Naive B cell (primary cell): ENCODE data around the gene DIRAS1. TPM values are rescaled to one million over a fixed set of nuclear protein-coding genes. Genes with fewer than 3 reads are reported as not detected.
"Not testable (repeated sequence)": the region's sequence is repeated elsewhere in the genome, so short reads cannot be mapped to it uniquely, and the experiment has no call there.

Source experiments
- ATAC-seq, 2 donors: fragments of 150-1000 bp; cut with Tn5 transposase; 2 replicates each; pipeline ENCODE4 v1.10.0; 2021; ENCODE audit warnings: low read depth in 2 of 2, mild to moderate bottlenecking in 2 of 2, moderate library complexity in 2 of 2
- DNase-seq: peaks from one replicate; pipeline ENCODE4 v3.0.0; 2022
- H3K27ac Mint-ChIP-seq, 6 donors: one replicate each; pipeline ENCODE4 v1.8.0; 2020 to 2022; ENCODE audit warnings: mild to moderate bottlenecking in 6 of 6, mixed read lengths in 6 of 6, moderate library complexity in 5 of 6, inconsistent platforms in 2 of 6
- H3K27me3 Mint-ChIP-seq, 3 donors: one replicate each; pipeline ENCODE4 v1.8.0; 2021 to 2022; ENCODE audit warnings: mixed read lengths in 3 of 3, mild to moderate bottlenecking in 1 of 3
- H3K36me3 Mint-ChIP-seq, 2 donors: one replicate each; pipeline ENCODE4 v1.8.0; 2020 to 2022; ENCODE audit warnings: mixed read lengths in 2 of 2, inconsistent platforms in 1 of 2, mild to moderate bottlenecking in 1 of 2
- H3K4me1 Mint-ChIP-seq, 3 donors: one replicate each; pipeline ENCODE4 v1.8.0; 2020 to 2022; ENCODE audit warnings: mixed read lengths in 3 of 3, inconsistent platforms in 1 of 3, mild to moderate bottlenecking in 1 of 3, moderate library complexity in 1 of 3
- H3K4me3 Mint-ChIP-seq, 8 donors: one replicate each; pipeline ENCODE4 v1.8.0; 2020 to 2022; ENCODE audit warnings: mild to moderate bottlenecking in 8 of 8, mixed read lengths in 8 of 8, moderate library complexity in 8 of 8, inconsistent platforms in 2 of 8
- H3K9me3 Mint-ChIP-seq, 7 donors: one replicate each; pipeline ENCODE4 v1.8.0; 2020 to 2022; ENCODE audit warnings: mixed read lengths in 7 of 7, mild to moderate bottlenecking in 5 of 7, inconsistent platforms in 2 of 7, moderate library complexity in 1 of 7
- polyA plus RNA-seq, 6 donors: library from polyadenylated mRNA; unstranded; fragments of 300-500 nt; fragmentation: Illumina TruSeq; gene quantifications; one replicate each; pipeline ENCODE4 v1.2.3, GENCODE V29; 2021; ENCODE audit warnings: low read depth in 6 of 6

The DIRAS1 gene
- polyA plus RNA-seq, 6 donors from 2014 or later: 0.92 to 2.7 (median 1.5) TPM

- Mint-ChIP-seq H3K36me3 (peaks cover 17 to 21% of the 10 kb centered on the region in 2 donors), H3K4me1 (peaks cover 34 to 62% (median 37%) of the 10 kb centered on the region in 3 donors), H3K27me3 (no peaks in the 10 kb centered on the region), H3K9me3 (peaks cover 0 to 11% (median 7%) of the 10 kb centered on the region in 7 donors), H3K4me3 (peak overlapping the region in 4 of 8 donors; percentile 25 to 47 (median 34)), H3K27ac (peak overlapping the region in 5 of 6 donors; percentile 92 to 100 (median 96))
- ATAC-seq: no peak
- no peak for DNase-seq
These were observed 35.9 kb downstream of the DIRAS1 start for GRCh38 chr19:2685204-2685704.

- Mint-ChIP-seq H3K27me3 (no peaks in the 10 kb centered on the region), H3K9me3 (peaks cover 0 to 15% (median 14%) of the 10 kb centered on the region in 7 donors), H3K4me3 (peak overlapping the region in 6 of 8 donors; percentile 6 to 82 (median 62)), H3K36me3 (peaks cover 17 to 20% of the 10 kb centered on the region in 2 donors), H3K4me1 (peaks cover 47 to 69% (median 49%) of the 10 kb centered on the region in 3 donors), H3K27ac (peak overlapping the region; percentile 90 to 100 (median 100))
- ATAC-seq (no peak), DNase-seq (no peak)
These were observed 37.7 kb downstream of the DIRAS1 start for GRCh38 chr19:2683430-2684003.

DNA sequence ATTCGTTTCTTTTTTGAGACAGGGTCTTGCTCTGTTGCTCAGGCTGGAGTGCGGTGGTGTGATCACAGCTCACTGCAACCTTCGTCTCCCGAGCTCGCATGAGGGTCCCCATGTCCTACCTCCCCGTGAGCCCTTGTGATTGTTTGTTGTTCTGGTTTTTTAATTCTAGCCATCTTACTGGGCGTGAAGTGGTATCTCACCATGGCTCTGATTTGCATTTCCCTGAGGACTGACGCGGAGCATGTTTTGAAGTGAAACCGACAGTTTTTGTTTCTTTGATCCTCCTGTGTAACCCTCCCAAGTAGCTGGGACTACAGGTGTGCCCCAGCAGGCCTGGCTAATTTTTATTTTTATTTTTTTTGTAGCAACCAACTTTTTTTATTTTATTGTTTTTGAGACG is 40.4 kb downstream of the DIRAS1 start:
- peak; percentile 88 for DNase-seq
- Mint-ChIP-seq H3K4me1 (peaks cover 58 to 81% (median 61%) of the 10 kb centered on the region in 3 donors), H3K27me3 (no peaks in the 10 kb centered on the region), H3K9me3 (peaks cover 0 to 21% (median 18%) of the 10 kb centered on the region in 7 donors), H3K36me3 (peaks cover 23% of the 10 kb centered on the region in 2 donors), H3K27ac (peak overlapping the region; percentile 100), H3K4me3 (peak overlapping the region; percentile 41 to 88 (median 84))
- peak; percentile 52 to 55 for ATAC-seq

- Mint-ChIP-seq H3K36me3 (peaks cover 23 to 28% of the 10 kb centered on the region in 2 donors), H3K27ac (peak overlapping the region; percentile 98 to 100 (median 100)), H3K4me3 (peak overlapping the region in 7 of 8 donors; percentile 16 to 76 (median 56)), H3K27me3 (no peaks in the 10 kb centered on the region), H3K4me1 (peaks cover 60 to 80% (median 61%) of the 10 kb centered on the region in 3 donors), H3K9me3 (peaks cover 0 to 21% (median 18%) of the 10 kb centered on the region in 7 donors)
- ATAC-seq (no peak), DNase-seq (no peak)
These were observed 41.7 kb downstream of the DIRAS1 start for GRCh38 chr19:2679439-2679838.

DNA sequence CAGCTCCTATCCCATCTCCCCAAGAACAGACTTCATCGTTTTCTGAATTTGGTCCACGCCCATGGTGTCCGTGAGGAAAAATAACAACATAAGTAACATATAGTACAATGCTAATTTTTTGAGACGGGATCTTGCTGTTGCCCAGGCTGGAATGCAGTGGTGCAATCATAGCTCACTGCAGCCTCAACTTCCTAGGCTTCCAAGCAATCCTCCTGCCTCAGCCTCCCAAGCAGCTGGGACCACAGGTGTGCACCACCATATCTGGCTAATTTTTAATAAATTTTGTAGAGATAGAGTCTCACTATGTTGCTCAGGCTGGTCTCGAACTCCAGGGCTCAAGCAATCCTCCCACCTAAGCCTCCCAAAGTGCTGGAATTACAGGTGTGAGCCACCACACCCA is 42.2 kb downstream of the DIRAS1 start:
- Mint-ChIP-seq H3K36me3 (peaks cover 23 to 28% of the 10 kb centered on the region in 2 donors), H3K9me3 (peaks cover 0 to 21% (median 18%) of the 10 kb centered on the region in 7 donors), H3K4me3 (peak overlapping the region; percentile 24 to 84 (median 64)), H3K4me1 (peaks cover 60 to 80% (median 61%) of the 10 kb centered on the region in 3 donors), H3K27ac (peak overlapping the region; percentile 98 to 100 (median 99))
- not testable (repeated sequence) for H3K27me3 Mint-ChIP-seq, DNase-seq, ATAC-seq

GRCh38 chr19:2678044-2678671 is 43.0 kb downstream of the DIRAS1 start:
- Mint-ChIP-seq H3K27ac (peak overlapping the region; percentile 98 to 100 (median 99)), H3K36me3 (peaks cover 17 to 23% of the 10 kb centered on the region in 2 donors), H3K4me3 (peak overlapping the region; percentile 30 to 84 (median 71)), H3K9me3 (peaks cover 0 to 21% (median 18%) of the 10 kb centered on the region in 7 donors), H3K27me3 (no peaks in the 10 kb centered on the region), H3K4me1 (peaks cover 55 to 77% (median 55%) of the 10 kb centered on the region in 3 donors)
- DNase-seq: peak; percentile 84
- ATAC-seq: peak; percentile 40 to 47

DNA sequence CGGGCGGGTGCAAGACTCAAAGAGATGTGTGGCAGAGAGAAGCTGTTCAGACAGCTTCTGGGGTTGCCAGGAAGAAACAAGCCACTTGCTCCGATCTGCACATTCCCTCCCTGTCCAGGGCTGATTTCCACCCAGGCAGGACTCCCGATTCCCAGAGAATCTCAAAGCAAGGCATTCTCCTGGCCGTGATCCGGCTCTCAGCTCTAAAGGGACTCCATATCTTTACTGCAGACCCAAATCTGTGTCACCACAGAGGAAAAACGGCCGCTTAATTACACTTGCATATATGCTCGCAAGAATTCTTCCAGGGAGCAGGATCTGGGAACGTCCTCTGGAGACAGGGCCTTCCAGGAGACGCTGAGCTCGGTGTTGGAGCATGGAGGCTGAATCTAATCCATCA is 44.3 kb downstream of the DIRAS1 start:
- H3K4me3 Mint-ChIP-seq: peak overlapping the region in 5 of 8 donors; percentile 30 to 82 (median 43)
- H3K9me3 Mint-ChIP-seq: peaks cover 0 to 20% (median 18%) of the 10 kb centered on the region in 7 donors
- peaks cover 54 to 70% (median 55%) of the 10 kb centered on the region in 3 donors for H3K4me1 Mint-ChIP-seq
- H3K36me3 Mint-ChIP-seq: peaks cover 15 to 23% of the 10 kb centered on the region in 2 donors
- ATAC-seq (no peak), DNase-seq (no peak)
- H3K27me3 Mint-ChIP-seq: no peaks in the 10 kb centered on the region
- peak overlapping the region; percentile 97 to 100 (median 99) for H3K27ac Mint-ChIP-seq

GRCh38 chr19:2675892-2676291 is 45.3 kb downstream of the DIRAS1 start:
- Mint-ChIP-seq H3K9me3 (peaks cover 0 to 14% (median 11%) of the 10 kb centered on the region in 7 donors), H3K27ac (peak overlapping the region; percentile 90 to 100 (median 98)), H3K36me3 (peaks cover 9 to 14% of the 10 kb centered on the region in 2 donors), H3K4me3 (peak overlapping the region in 2 of 8 donors; percentile 15 to 26), H3K27me3 (no peaks in the 10 kb centered on the region), H3K4me1 (peaks cover 50 to 63% (median 50%) of the 10 kb centered on the region in 3 donors)
- no peak for DNase-seq
- ATAC-seq: no peak

DNA sequence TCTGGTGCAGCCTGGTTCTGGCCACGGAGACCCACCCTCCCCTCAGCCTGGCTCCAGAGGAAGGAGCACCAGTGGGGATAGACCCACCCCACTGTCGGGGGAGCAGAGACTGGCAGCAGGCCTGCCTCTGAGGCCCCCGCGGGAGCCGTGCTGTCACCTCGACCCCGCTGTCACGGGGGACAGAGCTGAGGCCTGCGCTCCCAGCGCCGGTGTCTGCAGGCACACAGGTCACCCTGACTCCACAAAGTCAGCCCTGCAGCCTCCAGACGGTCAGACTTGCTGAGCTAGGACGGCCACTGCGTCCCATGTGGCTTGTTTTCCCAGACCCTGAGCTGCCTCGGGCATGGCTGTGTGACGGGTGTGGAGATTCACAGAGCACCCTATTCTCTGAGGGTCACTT is 51.0 kb downstream of the DIRAS1 start:
- peak overlapping the region in 2 of 8 donors; percentile 15 to 29 for H3K4me3 Mint-ChIP-seq
- no peaks in the 10 kb centered on the region for H3K9me3 Mint-ChIP-seq
- H3K27me3 Mint-ChIP-seq: no peaks in the 10 kb centered on the region
- ATAC-seq (no peak), DNase-seq (no peak)
- H3K27ac Mint-ChIP-seq: peak overlapping the region in 4 of 6 donors; percentile 11 to 100 (median 62)
- H3K4me1 Mint-ChIP-seq: peaks cover 26 to 54% (median 31%) of the 10 kb centered on the region in 3 donors
- peaks cover 7 to 10% of the 10 kb centered on the region in 2 donors for H3K36me3 Mint-ChIP-seq

- Mint-ChIP-seq H3K36me3 (peaks cover 5 to 15% of the 10 kb centered on the region in 2 donors), H3K27me3 (no peaks in the 10 kb centered on the region), H3K9me3 (peaks cover 0 to 3% (median 0%) of the 10 kb centered on the region in 7 donors), H3K4me1 (peaks cover 39 to 63% (median 51%) of the 10 kb centered on the region in 3 donors), H3K4me3 (peak overlapping the region in 5 of 8 donors; percentile 55 to 58 (median 58)), H3K27ac (peak overlapping the region; percentile 23 to 100 (median 92))
- ATAC-seq (no peak), DNase-seq (no peak)
These were observed 52.9 kb downstream of the DIRAS1 start for GRCh38 chr19:2668175-2668763.

DNA sequence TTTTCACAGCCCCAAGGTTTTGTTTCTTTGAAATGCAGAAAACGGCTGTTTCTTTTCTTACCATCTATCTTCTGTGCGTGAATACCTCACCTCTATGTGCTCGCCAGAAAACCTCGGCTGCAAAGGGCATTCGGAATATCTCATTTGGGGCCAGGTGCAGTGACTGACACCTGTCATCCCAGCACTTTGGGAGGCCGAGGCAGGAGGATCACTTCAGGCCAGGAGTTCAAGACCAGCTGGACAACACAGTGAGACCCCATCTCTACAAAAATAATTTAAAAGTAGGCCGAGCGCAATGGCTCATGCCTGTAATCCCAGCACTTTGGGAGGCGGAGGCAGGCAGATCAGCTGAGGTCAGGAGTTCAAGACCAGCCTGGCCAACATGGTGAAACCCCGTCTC is 53.8 kb downstream of the DIRAS1 start:
- Mint-ChIP-seq H3K36me3 (peaks cover 5 to 15% of the 10 kb centered on the region in 2 donors), H3K27ac (peak overlapping the region; percentile 81 to 100 (median 98)), H3K4me3 (peak overlapping the region in 2 of 8 donors; percentile 15 to 58), H3K4me1 (peaks cover 47 to 71% (median 60%) of the 10 kb centered on the region in 3 donors)
- not testable (repeated sequence) for H3K27me3 Mint-ChIP-seq, DNase-seq, ATAC-seq, H3K9me3 Mint-ChIP-seq

DNA sequence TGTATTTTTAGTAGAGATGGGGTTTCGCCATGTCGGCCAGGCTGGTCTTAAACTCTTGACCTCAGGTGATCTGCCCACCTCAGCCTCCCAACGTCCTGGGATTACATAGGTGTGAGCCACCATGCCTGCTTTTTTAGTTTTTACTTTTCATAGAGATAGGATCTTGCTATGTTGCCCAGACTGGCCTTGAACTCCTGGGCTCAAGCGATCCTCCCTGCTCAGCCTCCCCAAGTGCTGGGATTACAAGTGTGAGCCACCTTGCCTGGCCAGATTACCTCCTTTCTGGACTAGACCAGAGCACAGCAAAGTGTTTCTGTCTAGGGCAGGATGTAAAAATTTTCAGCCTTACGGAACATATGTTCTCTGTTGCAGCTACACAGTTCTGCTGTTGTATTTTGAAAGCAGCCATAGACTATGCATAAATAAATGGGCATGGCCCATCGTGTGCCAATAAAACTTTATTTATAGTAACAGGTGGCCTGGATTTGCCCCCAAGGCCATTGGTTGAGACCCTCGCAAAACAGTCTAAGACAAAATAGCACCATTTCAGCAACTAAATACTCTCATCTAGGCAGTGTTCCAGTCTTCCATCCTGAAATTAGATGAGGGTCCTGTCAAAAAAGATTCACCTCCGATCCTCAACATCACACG is 54.7 kb downstream of the DIRAS1 start:
- H3K4me3 Mint-ChIP-seq: peak overlapping the region in 1 of 8 donors; percentile 30
- H3K9me3 Mint-ChIP-seq: peaks cover 0 to 9% (median 2%) of the 10 kb centered on the region in 7 donors
- no peaks in the 10 kb centered on the region for H3K27me3 Mint-ChIP-seq
- H3K4me1 Mint-ChIP-seq: peaks cover 47 to 74% (median 60%) of the 10 kb centered on the region in 3 donors
- H3K27ac Mint-ChIP-seq: peak overlapping the region; percentile 83 to 100 (median 98)
- no peak for DNase-seq
- no peak for ATAC-seq
- H3K36me3 Mint-ChIP-seq: peaks cover 5 to 15% of the 10 kb centered on the region in 2 donors
